GM10248 (cell line): ENCODE measurements around the gene RRP36.
"Not testable (repeated sequence)": the region's sequence is repeated elsewhere in the genome, so short reads cannot be mapped to it uniquely, and the experiment has no call there.

Experiments used
- CTCF ChIA-PET: fragments of 300-600 bp; sonication (Branson Sonifier 250); formaldehyde crosslinking; extraction: SDS; loops from one replicate; lab custom pipeline; 2021; ENCODE audit warnings: antibody characterized with exemption; lab: Yijun Ruan, JAX
- POLR2A ChIA-PET: fragments of 350-650 bp; sonication (Branson Sonifier 250); formaldehyde crosslinking; extraction: SDS; loops from one replicate; lab custom pipeline; 2020; ENCODE audit warnings: antibody characterized with exemption; lab: Yijun Ruan, JAX
- DNase-seq: peaks from one replicate; pipeline ENCODE4 v3.0.0; 2012; ENCODE audit errors: extremely low spot score
- TF ChIP-seq, protein P1 (sequence below): IDR thresholded peaks from 2 replicates; pipeline ENCODE4 v1.5.1; 2012; ENCODE audit warnings: mild to moderate bottlenecking, low read depth; ENCODE audit errors: extremely low read depth, missing control alignments, control extremely low read depth

Gene RRP36

GRCh38 chr6:42987533-42988451, 33.6 kb upstream of the RRP36 start:
- ChIA-PET CTCF (interaction anchor here (1.1 to 2.9 kb wide), 5 partner anchors 9 to 156 kb away, joined by 3 to 6 read pairs (median 4); partner anchors contain the start of gene PEX6), POLR2A (no interaction called here)
- TF ChIP-seq, protein P1, sequence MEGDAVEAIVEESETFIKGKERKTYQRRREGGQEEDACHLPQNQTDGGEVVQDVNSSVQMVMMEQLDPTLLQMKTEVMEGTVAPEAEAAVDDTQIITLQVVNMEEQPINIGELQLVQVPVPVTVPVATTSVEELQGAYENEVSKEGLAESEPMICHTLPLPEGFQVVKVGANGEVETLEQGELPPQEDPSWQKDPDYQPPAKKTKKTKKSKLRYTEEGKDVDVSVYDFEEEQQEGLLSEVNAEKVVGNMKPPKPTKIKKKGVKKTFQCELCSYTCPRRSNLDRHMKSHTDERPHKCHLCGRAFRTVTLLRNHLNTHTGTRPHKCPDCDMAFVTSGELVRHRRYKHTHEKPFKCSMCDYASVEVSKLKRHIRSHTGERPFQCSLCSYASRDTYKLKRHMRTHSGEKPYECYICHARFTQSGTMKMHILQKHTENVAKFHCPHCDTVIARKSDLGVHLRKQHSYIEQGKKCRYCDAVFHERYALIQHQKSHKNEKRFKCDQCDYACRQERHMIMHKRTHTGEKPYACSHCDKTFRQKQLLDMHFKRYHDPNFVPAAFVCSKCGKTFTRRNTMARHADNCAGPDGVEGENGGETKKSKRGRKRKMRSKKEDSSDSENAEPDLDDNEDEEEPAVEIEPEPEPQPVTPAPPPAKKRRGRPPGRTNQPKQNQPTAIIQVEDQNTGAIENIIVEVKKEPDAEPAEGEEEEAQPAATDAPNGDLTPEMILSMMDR = no peak
- no peak for DNase-seq

DNA sequence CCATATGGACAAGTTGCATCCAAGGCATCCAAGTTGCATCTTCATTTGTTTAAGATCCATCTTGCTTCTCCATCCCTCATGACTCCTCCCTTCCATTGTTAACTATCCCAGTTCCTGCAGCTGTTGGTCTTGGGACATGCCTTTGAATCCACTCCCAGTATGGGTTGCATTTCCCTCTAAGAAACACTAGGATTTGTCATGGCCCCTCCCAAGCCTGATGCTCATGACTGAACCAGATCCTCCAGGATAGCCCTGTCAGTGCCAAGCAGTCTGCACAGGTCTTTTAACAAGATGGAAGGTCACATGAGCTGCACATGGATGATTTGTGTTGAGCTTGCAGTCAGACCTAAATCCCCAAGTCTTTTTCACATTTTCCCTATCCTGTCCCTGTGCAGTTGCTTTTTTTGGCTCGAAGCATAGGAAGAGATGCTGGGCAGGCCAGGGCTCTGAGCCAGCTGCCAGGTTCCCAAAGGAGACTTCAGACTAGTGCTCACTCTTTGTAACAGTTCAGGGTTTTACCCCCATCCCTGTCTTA, 32.9 kb upstream of the RRP36 start:
- TF ChIP-seq, protein P1 = no peak
- POLR2A ChIA-PET = no interaction called here
- no peak for DNase-seq
- CTCF ChIA-PET = interaction anchor here (1.1 to 2.9 kb wide), 5 partner anchors 9 to 155 kb away, joined by 3 to 6 read pairs (median 4); partner anchors contain the start of gene PEX6

GRCh38 chr6:42989923-42990322, 31.5 kb upstream of the RRP36 start:
- TF ChIP-seq, protein P1 = no peak
- ChIA-PET POLR2A (no interaction called here), CTCF (interaction anchor here (2.9 kb wide), 1 partner anchor 21 kb away, joined by 6 read pairs; no protein-coding TSS in a partner anchor)
- no peak for DNase-seq

DNA sequence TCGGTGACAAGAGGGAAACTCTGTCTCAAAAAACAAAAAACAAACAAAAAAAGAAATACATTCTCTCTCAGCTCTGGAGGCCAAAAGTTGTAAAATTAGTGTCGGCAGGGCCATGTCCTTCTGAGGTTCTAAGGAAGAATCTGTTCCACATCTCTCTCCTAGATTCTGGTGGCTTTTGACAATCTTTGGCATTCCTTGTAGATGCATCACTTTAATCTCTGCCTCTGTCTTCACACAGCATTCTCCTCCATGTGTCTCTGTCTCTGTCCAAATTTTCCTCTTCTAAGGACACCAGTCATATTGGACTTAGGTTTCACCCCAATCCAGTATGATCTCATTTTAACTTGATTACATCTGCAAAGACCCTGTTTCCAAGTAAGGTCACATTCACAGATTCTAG, 28.0 kb upstream of the RRP36 start:
- CTCF ChIA-PET = interaction anchor here (1.2 to 1.4 kb wide), 2 partner anchors 8 to 10 kb away, joined by 3 to 5 read pairs; partner anchors contain the start of gene PPP2R5D
- TF ChIP-seq, protein P1 = no peak
- no peak for DNase-seq
- POLR2A ChIA-PET = no interaction called here

DNA sequence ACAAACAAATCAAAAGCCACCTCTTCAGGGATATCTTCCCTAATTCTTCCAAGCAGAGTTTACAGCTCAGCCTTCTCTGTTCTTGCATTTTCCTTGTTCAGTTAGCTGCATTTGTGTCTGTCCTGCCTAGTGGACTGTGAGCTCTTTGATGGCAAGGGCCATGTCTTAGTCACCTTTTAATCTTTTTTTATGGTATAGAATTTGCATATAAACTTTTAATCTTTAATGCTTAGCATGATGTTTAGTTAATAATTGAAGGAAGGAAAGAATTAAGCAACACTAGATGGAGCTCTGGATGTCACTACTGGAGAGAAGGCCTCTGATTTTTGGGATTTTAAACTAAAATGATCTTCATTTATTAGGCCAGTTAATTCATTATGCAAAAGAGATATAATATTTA, 24.9 kb upstream of the RRP36 start:
- DNase-seq = no peak
- ChIA-PET POLR2A (interaction anchor here (0.7 to 2.4 kb wide), 2 partner anchors 13 to 185 kb away, joined by 3 to 11 read pairs; partner anchors contain the start of gene PPP2R5D), CTCF (interaction anchor here (0.8 to 2.3 kb wide), 4 partner anchors 8 to 178 kb away, joined by 3 to 6 read pairs (median 3); partner anchors contain the start of gene PPP2R5D)
- TF ChIP-seq, protein P1 = no peak

DNA sequence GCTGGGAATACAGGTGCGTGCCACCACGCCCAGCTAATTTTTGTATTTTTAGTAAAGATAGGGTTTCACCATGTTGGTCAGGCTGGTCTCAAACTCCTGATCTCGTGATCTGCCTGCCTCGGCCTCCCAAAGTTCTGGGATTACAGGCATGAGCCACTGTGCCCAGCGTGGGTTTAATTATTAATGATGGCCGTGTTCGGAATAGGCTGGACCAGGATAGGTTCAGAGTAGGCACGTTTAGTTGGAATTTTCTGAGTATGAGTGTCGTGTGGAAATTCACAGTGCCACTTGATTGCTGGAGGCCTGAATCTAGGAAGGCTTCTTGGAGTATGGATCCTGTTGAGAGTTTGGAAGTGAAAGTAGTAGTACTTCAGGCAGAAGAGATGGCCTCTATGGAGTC, 23.2 kb upstream of the RRP36 start:
- POLR2A ChIA-PET, DNase-seq: not testable (repeated sequence)
- CTCF ChIA-PET = interaction anchor here (2.0 kb wide), 1 partner anchor 10 kb away, joined by 8 read pairs; no protein-coding TSS in a partner anchor
